ENCODE measurements around the gene RNU11. TPM values are rescaled to one million over a fixed set of nuclear protein-coding genes. Genes with fewer than 3 reads are reported as not detected.
"Not testable (repeated sequence)": the region's sequence is repeated elsewhere in the genome, so short reads cannot be mapped to it uniquely, and the experiment has no call there.

Gene RNU11
- polyA plus RNA-seq, 1 donor (not counting 4 experiments of a cell fraction or from before 2014, with no cell fraction given): not detected

- H3K4me1 ChIP-seq (ENCODE audit: control insufficient read depth, extremely low read depth, insufficient read depth, low read length); H3K4me3 ChIP-seq (ENCODE audit: control insufficient read depth in 2 of 3, extremely low read depth in 1 of 3, insufficient read depth in 2 of 3, low read depth in 1 of 3, low read length in 3 of 3); H3K79me2 ChIP-seq (ENCODE audit: control insufficient read depth, insufficient read depth, low read length); H3K4me2 ChIP-seq (ENCODE audit: control insufficient read depth, extremely low read depth, insufficient read depth, low read depth, low read length); H2AFZ ChIP-seq (ENCODE audit: control insufficient read depth, low read length); H3K9me1 ChIP-seq (ENCODE audit: control insufficient read depth, extremely low read depth, insufficient read depth, low read length); H3K9me3 ChIP-seq (ENCODE audit: control insufficient read depth, low read depth, low read length); H4K20me1 ChIP-seq (ENCODE audit: control insufficient read depth, extremely low read depth, insufficient read depth, low read length); H3K36me3 ChIP-seq (ENCODE audit: control insufficient read depth in 2 of 2, extremely low read depth in 1 of 2, insufficient read depth in 2 of 2, low read length in 2 of 2); DNase-seq (ENCODE audit: low read depth, low spot score); H3K9ac ChIP-seq (ENCODE audit: control insufficient read depth, extremely low read depth, insufficient read depth, low read length); H3K27ac ChIP-seq (ENCODE audit: control insufficient read depth, insufficient read depth, low read length); dilution Hi-C loops (cut with MboI; ENCODE audit: extremely low pct_ligation_motif_present, low sequenced_read_pairs); H3K27me3 ChIP-seq (ENCODE audit: control insufficient read depth, extremely low read depth, insufficient read depth, low read length); FAIRE-seq: not testable (repeated sequence)
Measured at GRCh38 chr1:28655448-28656311, 7.3 kb downstream of the RNU11 start.

GRCh38 chr1:28656335-28656734 is 7.9 kb downstream of the RNU11 start:
- no peak for DNase-seq (ENCODE audit: low read depth, low spot score)
- H3K36me3 ChIP-seq (ENCODE audit: control insufficient read depth in 2 of 2, extremely low read depth in 1 of 2, insufficient read depth in 2 of 2, low read length in 2 of 2): no peaks in the 10 kb centered on the region
- no peak overlapping the region for H3K4me2 ChIP-seq (ENCODE audit: control insufficient read depth, extremely low read depth, insufficient read depth, low read depth, low read length)
- no peaks in the 10 kb centered on the region for H4K20me1 ChIP-seq (ENCODE audit: control insufficient read depth, extremely low read depth, insufficient read depth, low read length)
- no peaks in the 10 kb centered on the region for H3K27me3 ChIP-seq (ENCODE audit: control insufficient read depth, extremely low read depth, insufficient read depth, low read length)
- H2AFZ ChIP-seq (ENCODE audit: control insufficient read depth, low read length): no peak overlapping the region
- no peak overlapping the region for H3K27ac ChIP-seq (ENCODE audit: control insufficient read depth, insufficient read depth, low read length)
- H3K79me2 ChIP-seq (ENCODE audit: control insufficient read depth, insufficient read depth, low read length): no peaks in the 10 kb centered on the region
- H3K9me1 ChIP-seq (ENCODE audit: control insufficient read depth, extremely low read depth, insufficient read depth, low read length): no peaks in the 10 kb centered on the region
- no peaks in the 10 kb centered on the region for H3K9me3 ChIP-seq (ENCODE audit: control insufficient read depth, low read depth, low read length)
- TF ChIP-seq EZH2 (IDR thresholded peaks at IDR 0.05; ENCODE audit: low read length) (no peak), CTCF (optimal IDR thresholded peaks at IDR 0.05 in 1 of 3, IDR thresholded peaks at IDR 0.05 in 1 of 3, conservative IDR thresholded peaks at IDR 0.05 in 1 of 3; ENCODE audit: extremely low read depth in 1 of 3, insufficient read depth in 2 of 3, low read length in 3 of 3) (no peak)
- no peak for FAIRE-seq
- H3K9ac ChIP-seq (ENCODE audit: control insufficient read depth, extremely low read depth, insufficient read depth, low read length): no peak overlapping the region
- dilution Hi-C loops (cut with MboI; ENCODE audit: extremely low pct_ligation_motif_present, low sequenced_read_pairs): no loop called here
- H3K4me1 ChIP-seq (ENCODE audit: control insufficient read depth, extremely low read depth, insufficient read depth, low read length): no peaks in the 10 kb centered on the region
- H3K4me3 ChIP-seq (ENCODE audit: control insufficient read depth in 2 of 3, extremely low read depth in 1 of 3, insufficient read depth in 2 of 3, low read depth in 1 of 3, low read length in 3 of 3): no peak overlapping the region
